Stimulated activated naive B cell treated with anti-CD40 and anti-IgM and Interleukin-4, amounts not matched to agents 10 μg/mL and 1 μg/mL and 100 μg/mL, for 72 hours (primary cell): ENCODE results near the gene MFN1.

ENCODE experiments used
- ATAC-seq, 2 donors: fragments of 150-1000 bp; cut with Tn5 transposase; replicated peaks; 2 replicates each; pipeline ENCODE4 v1.10.0; 2021; ENCODE audit warnings: moderate library complexity in 1 of 2
- DNase-seq: peaks from one replicate; pipeline ENCODE4 v3.0.0; 2021
- H3K27ac Mint-ChIP-seq: one replicate; pipeline ENCODE4 v1.8.0; 2022; ENCODE audit warnings: mild to moderate bottlenecking, mixed read lengths
- H3K27me3 Mint-ChIP-seq, 2 donors: one replicate each; pipeline ENCODE4 v1.8.0; 2022; ENCODE audit warnings: mixed read lengths in 2 of 2
- H3K36me3 Mint-ChIP-seq, 2 donors: one replicate each; pipeline ENCODE4 v1.8.0; 2022; ENCODE audit warnings: mixed read lengths in 2 of 2, mild to moderate bottlenecking in 1 of 2
- H3K4me1 Mint-ChIP-seq, 2 donors: one replicate each; pipeline ENCODE4 v1.8.0; 2022; ENCODE audit warnings: mixed read lengths in 2 of 2, mild to moderate bottlenecking in 1 of 2
- H3K4me3 Mint-ChIP-seq, 2 donors: one replicate each; pipeline ENCODE4 v1.8.0; 2022; ENCODE audit warnings: mild to moderate bottlenecking in 2 of 2, mixed read lengths in 2 of 2, moderate library complexity in 1 of 2
- H3K9me3 Mint-ChIP-seq, 2 donors: one replicate each; pipeline ENCODE4 v1.8.0; 2022; ENCODE audit warnings: mixed read lengths in 2 of 2, mild to moderate bottlenecking in 1 of 2

Gene MFN1

GRCh38 chr3:179428876-179429548 lies 81.5 kb downstream of the MFN1 start:
- peaks cover 29 to 38% of the 10 kb centered on the region in 2 donors for H3K36me3 Mint-ChIP-seq
- H3K4me1 Mint-ChIP-seq = peaks cover 41 to 78% of the 10 kb centered on the region in 2 donors

GRCh38 chr3:179430277-179430870 lies 82.9 kb downstream of the MFN1 start:
- DNase-seq (no peak), ATAC-seq (no peak)
- Mint-ChIP-seq H3K36me3 (peaks cover 21 to 25% of the 10 kb centered on the region in 2 donors), H3K9me3 (no peaks in the 10 kb centered on the region), H3K4me1 (peaks cover 45 to 81% of the 10 kb centered on the region in 2 donors), H3K4me3 (no peak overlapping the region), H3K27ac (no peak overlapping the region), H3K27me3 (no peaks in the 10 kb centered on the region)

More at GRCh38 chr3:179428876-179429548, 81.5 kb downstream of the MFN1 start:
- DNase-seq (no peak), ATAC-seq (no peak)
- no peaks in the 10 kb centered on the region for H3K9me3 Mint-ChIP-seq
- no peak overlapping the region for H3K27ac Mint-ChIP-seq
- no peaks in the 10 kb centered on the region for H3K27me3 Mint-ChIP-seq
- H3K4me3 Mint-ChIP-seq = no peak overlapping the region

- peak; percentile 94 to 95 for ATAC-seq
- H3K9me3 Mint-ChIP-seq = no peaks in the 10 kb centered on the region
- H3K4me1 Mint-ChIP-seq = peaks cover 45 to 80% of the 10 kb centered on the region in 2 donors
- DNase-seq = peak; percentile 71
- H3K36me3 Mint-ChIP-seq = peaks cover 16 to 21% of the 10 kb centered on the region in 2 donors
- peak overlapping the region; percentile 87 for H3K27ac Mint-ChIP-seq
- H3K4me3 Mint-ChIP-seq = peak overlapping the region; percentile 75 to 76
- no peaks in the 10 kb centered on the region for H3K27me3 Mint-ChIP-seq
Observed at GRCh38 chr3:179432021-179432420, 84.5 kb downstream of the MFN1 start.

GRCh38 chr3:179432451-179432850 lies 84.9 kb downstream of the MFN1 start:
- H3K36me3 Mint-ChIP-seq = peaks cover 14 to 18% of the 10 kb centered on the region in 2 donors
- peak overlapping the region; percentile 87 for H3K27ac Mint-ChIP-seq
- peaks cover 47 to 82% of the 10 kb centered on the region in 2 donors for H3K4me1 Mint-ChIP-seq
- ATAC-seq = no peak
- H3K4me3 Mint-ChIP-seq = peak overlapping the region; percentile 75 to 76
- DNase-seq = no peak
- no peaks in the 10 kb centered on the region for H3K9me3 Mint-ChIP-seq
- H3K27me3 Mint-ChIP-seq = no peaks in the 10 kb centered on the region

- peak overlapping the region; percentile 87 for H3K27ac Mint-ChIP-seq
- H3K4me1 Mint-ChIP-seq = peaks cover 42 to 79% of the 10 kb centered on the region in 2 donors
- ATAC-seq (no peak), DNase-seq (no peak)
- H3K27me3 Mint-ChIP-seq = no peaks in the 10 kb centered on the region
- H3K9me3 Mint-ChIP-seq = no peaks in the 10 kb centered on the region
- H3K4me3 Mint-ChIP-seq = peak overlapping the region in 1 of 2 donors; percentile 23
- H3K36me3 Mint-ChIP-seq = peaks cover 6% of the 10 kb centered on the region in 2 donors
Observed at GRCh38 chr3:179436517-179436916, 89.0 kb downstream of the MFN1 start.

- ATAC-seq (peak; percentile 93 to 95), DNase-seq (peak; percentile 73)
- H3K4me3 Mint-ChIP-seq = peak overlapping the region; percentile 66 to 71
- peaks cover 3 to 4% of the 10 kb centered on the region in 2 donors for H3K36me3 Mint-ChIP-seq
- no peaks in the 10 kb centered on the region for H3K27me3 Mint-ChIP-seq
- peaks cover 25 to 60% of the 10 kb centered on the region in 2 donors for H3K4me1 Mint-ChIP-seq
- peak overlapping the region; percentile 84 for H3K27ac Mint-ChIP-seq
- no peaks in the 10 kb centered on the region for H3K9me3 Mint-ChIP-seq
Observed at GRCh38 chr3:179438841-179439240, 91.3 kb downstream of the MFN1 start.
